GM19193 (cell line): ENCODE measurements around the gene CDC20B.

Experiments used
- POLR2A ChIP-seq: IDR thresholded peaks from 4 replicates; pipeline ENCODE4 v1.6.1; 2011; ENCODE audit not compliant: insufficient read depth, insufficient read length; ENCODE audit errors: extremely low read depth

Gene CDC20B

DNA sequence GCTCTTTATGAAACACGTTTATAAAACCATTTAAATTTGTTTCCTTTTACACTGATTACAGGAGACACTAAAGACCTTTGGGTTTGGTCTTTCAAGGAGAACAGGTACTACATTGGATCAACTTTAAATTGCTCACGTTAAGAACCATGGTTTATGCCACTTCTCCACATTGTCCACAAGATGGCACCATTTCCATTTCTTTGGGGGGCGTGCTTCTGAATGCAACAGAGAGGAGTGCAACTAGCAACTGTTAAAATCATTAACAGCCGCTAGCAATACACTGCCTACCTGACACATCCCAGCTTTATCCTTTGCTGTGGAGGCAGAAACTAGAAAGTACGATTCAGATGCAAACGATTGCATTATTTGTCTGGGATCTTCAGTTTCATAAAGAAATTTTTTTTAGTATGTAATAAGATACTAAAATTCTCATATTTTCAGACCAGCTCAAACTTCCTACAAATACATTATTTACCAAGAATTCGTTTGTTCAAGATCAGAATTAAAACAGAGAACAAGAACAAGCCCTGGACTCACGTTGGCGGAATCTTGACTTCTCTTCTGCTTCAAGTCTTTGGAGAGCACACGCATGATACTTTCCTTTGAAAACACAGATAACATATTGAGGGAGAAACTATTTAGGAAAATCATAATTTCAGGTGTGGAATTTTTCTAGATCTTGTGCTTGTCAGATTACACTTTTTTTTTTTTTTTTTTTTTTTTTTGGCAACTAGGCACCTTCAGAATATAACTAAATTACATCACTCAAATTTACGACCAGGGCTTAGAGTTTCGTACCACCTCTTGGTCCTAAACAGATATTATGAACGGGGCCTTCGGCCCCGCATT is 702 bp downstream of the CDC20B start:
- TF ChIP-seq POLR2A: no peak

DNA sequence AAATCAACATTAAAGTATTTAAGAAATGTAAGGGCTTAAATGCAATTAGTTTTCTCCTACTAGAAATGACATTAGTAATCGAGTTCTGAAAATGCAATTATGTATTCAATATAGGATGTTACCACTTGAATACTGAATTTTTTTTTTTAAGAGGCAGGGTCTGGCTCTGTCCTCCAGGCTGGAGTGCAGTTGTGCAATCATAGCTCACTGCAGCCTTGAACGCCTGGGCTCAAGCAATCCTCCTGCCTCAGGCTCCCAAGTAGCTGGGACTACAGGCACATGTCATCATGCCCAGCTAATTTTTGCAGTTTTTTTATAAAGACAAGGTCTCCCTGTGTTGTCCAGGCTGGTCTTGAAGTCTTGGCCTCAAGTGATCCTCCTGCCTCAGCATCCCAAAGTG is 1.5 kb downstream of the CDC20B start:
- no peak for TF ChIP-seq POLR2A

- no peak for TF ChIP-seq POLR2A
These were observed 10.3 kb downstream of the CDC20B start for GRCh38 chr5:55162666-55163065.

DNA sequence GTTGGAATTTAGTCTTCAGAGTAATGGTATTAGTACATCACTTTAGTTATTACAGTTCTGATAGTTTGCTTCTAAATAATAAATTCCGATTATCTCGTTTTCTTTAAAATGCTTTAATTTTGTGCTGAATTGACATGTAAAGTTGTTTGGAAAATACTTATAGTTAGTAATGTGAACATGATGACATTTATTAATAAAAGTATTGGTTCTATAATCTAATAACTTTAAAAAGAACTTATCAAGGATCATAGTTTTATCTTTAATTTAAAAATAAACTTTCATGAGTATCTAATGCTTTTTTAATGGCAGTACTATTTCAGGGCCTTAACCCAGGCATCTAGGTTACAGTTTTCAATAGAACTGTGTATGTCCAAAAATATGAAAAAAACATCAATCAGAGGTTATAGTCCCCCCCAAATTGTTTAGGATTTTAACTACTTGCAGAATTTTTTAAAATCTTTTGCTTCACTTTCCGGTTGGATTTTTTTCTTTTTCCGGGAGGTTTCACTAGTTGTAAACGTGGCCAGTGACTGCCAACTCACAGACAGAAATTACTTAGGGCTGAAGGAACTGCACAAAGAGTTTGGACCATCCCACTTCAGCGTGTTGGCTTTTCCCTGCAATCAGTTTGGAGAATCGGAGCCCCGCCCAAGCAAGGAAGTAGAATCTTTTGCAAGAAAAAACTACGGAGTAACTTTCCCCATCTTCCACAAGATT is 12.3 kb downstream of the CDC20B start:
- no peak for TF ChIP-seq POLR2A

DNA sequence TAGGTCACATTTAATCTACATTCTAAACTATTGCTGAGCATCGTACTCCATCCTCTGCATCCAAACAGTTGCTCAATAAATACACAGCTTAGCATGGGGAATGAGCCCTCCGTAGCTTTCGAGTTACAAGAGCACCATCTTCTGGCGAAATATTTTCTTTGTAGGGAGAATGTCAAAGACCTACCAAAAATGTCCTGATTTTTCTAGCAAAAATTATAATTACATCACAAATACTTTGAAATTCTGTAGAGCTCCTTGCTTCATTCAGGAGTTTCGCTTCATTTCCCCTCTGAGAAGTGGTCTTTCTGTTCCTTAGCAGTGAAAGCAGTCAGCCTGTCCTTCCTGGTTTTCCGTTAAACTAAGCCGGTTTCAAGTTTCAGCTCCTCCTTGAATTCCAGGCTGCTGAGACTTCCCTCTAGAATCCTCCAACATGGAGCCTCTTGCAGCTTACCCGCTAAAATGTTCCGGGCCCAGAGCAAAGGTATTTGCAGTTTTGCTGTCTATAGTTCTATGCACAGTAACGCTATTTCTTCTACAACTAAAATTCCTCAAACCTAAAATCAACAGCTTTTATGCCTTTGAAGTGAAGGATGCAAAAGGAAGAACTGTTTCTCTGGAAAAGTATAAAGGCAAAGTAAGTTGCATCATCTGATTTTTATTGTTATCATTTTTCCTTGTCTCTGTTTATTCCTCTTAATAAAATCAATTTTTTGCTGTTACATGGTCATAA is 13.0 kb downstream of the CDC20B start, which contains the start of gene GPX8:
Gene GPX8 (plus strand): TSS at position 409 of the 730 bp plus-strand sequence. CDS start 22 bp downstream, at position 431.
- no peak for TF ChIP-seq POLR2A

DNA sequence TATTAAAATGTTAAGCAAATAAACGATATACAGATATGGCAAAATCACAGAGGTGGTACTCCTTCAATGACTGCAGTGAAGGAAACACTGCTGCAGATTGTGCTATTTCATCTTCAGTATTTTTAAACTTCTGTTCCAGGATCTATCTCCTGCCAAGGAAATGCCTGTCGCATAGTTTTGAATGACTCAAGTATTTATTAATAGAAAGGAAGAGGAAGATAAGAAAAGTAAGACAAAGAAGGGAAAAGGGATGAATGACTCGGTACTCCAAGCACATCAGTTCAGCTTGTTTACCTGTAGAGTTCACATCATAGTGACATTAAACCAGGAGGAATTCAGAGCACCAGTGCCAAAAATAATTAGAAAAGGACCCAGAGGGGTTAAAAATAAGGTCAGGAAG is 18.1 kb downstream of the CDC20B start:
- TF ChIP-seq POLR2A: no peak

GRCh38 chr5:55151923-55152842 is 20.8 kb downstream of the CDC20B start:
- no peak for TF ChIP-seq POLR2A

GRCh38 chr5:55149308-55149795 is 23.6 kb downstream of the CDC20B start:
- TF ChIP-seq POLR2A: no peak

DNA sequence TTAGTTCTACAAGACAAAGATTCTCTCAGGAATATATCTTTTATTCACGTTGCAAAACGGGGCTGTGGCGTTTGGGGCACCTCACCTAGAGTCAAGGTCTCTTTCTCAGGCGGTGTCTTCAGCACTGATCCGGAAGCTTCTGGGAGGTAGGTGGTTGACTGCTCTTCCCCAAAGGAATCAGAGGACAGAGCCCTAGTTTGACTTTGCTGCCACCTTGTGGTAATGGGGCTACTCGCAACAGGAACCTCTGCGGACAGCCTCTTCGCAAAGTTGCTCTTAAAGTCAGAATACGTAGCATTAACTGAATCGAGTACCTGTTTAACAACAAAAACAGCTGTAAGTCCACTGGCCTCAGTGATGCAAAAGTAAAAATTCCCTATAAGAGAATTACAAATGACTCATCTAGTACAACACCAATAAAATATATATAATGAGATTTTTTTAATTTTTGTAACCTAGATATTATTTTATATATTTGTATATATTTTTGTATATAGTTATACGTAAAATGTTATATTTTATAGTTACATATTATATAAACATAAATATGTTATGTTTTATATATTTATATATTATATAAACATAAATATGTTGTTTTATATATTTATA is 26.3 kb downstream of the CDC20B start:
- TF ChIP-seq POLR2A: no peak

DNA sequence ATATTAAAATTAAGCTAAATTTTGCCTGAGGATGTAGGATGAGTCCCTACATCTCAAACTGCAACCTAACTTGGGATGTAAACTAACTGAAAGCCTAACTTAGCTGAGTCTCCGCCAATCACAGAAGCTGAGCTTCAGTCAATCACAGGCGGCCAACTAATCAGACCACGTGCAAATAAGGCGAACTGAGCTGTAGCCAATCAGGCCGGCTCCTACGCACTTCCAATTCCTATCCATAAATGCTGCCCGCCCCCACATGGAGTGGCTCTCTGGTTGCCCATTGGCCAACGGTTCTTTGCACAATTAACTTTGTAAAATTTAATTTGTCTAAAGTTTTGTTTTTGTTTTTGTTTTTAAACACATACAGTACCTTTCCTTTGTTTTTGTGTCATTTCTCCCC is 26.9 kb downstream of the CDC20B start:
- no peak for TF ChIP-seq POLR2A

- TF ChIP-seq POLR2A: no peak
These were observed 29.4 kb downstream of the CDC20B start for GRCh38 chr5:55143624-55144023.

DNA sequence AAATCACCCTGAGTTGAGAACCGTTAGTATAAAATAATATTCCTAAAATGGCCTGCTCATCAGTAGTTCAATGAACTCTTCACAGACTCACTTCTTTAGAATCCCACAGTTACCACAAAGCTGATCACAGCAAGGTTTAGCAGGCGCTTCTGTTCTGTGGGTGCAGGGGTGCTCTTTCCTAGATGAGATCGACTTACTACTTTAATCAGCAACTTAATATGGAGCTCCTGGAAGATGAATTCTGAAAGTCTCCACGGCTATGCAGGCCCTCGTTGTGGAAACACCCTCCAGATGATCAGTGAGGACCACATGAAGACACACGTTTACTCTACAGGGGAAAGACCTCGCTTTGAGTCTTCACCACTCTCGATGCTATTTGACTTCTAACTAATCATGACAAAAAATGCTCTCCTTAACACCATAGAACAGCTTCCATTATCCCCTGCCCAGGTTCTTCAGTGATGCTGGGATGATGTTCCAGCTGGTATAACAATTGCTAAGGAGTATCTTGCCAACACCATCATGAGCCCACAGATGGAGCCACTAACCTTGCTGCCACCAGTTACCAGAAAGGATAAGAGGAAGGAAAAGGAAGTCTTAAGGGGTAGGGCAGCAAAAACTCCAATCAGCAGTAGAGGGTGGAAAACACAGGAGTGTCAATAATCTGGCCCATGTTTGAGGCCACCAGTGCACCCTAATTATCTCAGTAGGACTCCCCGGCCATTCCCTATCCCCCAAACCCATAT is 30.9 kb downstream of the CDC20B start:
- no peak for TF ChIP-seq POLR2A
